Measurements from ENCODE around the gene CKM.
"Not testable (repeated sequence)": the region's sequence is repeated elsewhere in the genome, so short reads cannot be mapped to it uniquely, and the experiment has no call there.

The CKM gene

GRCh38 chr19:45283443-45284033, 39.1 kb downstream of the CKM start:
- no peak for DNase-seq

DNA sequence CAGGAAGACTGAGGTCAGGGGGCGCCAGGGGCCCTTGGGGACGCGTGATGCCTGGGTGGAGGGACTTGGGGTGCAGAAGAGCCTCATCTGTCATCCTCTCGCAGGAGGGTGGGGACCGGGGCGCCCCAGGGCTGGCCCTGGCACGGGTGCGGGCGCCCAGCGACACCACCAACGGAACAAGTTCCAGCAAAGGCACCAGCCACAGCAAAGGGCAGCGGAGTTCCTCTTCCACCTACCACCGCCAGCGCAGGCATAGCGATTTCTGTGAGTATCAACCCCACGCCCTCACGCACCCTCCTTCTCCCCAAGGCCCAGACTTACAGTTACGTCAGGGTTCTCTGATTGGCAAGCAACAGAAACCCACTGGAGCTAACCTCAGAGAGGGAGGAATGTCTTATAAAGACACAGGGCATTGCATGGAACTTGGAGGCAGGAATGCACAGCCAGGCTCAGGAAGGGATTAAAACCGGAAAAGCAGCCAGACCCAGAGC, 42.2 kb downstream of the CKM start:
- no peak for DNase-seq

GRCh38 chr19:45279587-45280192, 43.0 kb downstream of the CKM start:
- DNase-seq: no peak

- DNase-seq: no peak
These were observed 44.6 kb downstream of the CKM start for GRCh38 chr19:45278087-45278486.

DNA sequence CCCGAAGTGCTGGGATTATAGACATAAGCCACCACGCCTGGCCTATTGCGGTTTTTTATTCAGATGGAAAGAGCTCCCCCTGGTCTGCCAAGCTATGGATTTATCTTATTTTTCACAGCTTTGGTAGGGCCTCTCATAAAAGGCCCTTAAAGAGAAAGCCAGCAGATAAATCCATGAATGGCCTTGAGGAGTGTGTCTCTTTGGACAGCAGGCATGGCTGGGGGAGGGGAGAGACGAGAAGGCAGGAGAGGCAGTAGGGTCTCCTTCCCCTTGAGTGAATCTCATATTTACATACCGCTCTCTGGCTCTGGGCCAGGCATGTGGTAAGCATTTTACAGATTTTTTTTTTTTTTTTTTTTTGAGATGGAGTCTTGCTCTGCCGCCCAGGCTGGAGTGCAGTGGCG, 46.4 kb downstream of the CKM start:
- no peak for DNase-seq

GRCh38 chr19:45275370-45275971, 47.2 kb downstream of the CKM start:
- DNase-seq: no peak

GRCh38 chr19:45273521-45273855, 49.2 kb downstream of the CKM start:
- no peak for DNase-seq

DNA sequence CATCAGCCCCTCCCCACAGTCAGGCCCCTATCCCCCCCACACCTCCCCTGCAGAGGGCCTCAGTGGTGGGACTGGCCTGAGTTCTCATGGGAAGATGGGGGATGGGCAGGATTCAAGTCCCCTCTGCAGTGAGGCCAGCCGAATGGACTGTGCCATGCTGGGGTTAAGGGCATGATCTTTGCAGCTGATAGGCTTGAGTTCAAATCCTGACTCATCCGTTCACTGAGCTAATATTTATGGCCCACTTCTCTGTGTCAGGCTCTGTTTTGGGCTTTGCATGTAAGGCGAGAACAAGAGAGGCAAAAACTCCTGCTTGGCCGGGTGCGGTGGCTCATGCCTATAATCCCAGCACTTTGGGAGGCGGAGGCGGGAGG, 51.0 kb downstream of the CKM start:
- DNase-seq: no peak

GRCh38 chr19:45271098-45271734, 51.5 kb downstream of the CKM start:
- DNase-seq: no peak

DNA sequence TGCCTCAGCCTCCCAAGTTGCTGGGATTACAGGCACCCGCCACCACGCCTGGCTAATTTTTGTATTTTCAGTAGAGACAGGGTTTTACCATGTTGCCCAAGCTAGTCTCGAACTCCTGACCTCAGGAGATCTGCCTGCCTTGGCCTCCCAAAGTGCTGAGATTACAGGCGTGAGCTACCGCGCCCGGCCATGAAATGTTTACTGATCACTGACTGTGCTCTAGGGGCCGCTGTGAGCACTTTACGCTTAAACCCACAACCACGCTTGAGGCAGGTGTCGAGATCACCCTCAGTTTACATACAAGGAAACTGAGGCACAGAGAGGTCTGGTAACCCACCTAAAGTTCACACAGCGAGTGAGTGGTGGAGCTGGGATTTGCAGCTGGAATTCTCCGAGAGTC, 52.7 kb downstream of the CKM start:
- DNase-seq: not testable (repeated sequence)

DNA sequence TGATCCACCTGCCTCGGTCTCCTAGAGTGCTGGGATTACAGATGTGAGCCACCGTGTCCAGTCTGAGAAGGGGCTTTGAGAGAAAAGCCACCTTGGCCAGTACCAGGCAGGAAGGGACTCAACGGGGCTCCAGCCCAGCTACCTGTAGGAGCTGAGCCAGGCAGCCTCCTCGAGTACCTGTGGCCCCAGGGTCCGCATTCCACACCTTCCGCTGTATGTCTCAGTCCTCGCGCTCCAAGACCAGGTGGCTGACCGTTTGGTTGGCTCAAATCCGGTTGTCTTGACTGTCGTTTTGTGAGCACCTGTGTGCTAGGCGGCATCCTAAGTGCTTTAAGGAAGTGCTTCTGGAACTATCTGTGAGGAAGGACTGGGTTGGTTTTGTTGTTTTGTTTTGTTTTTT, 55.4 kb downstream of the CKM start:
- DNase-seq: no peak

DNA sequence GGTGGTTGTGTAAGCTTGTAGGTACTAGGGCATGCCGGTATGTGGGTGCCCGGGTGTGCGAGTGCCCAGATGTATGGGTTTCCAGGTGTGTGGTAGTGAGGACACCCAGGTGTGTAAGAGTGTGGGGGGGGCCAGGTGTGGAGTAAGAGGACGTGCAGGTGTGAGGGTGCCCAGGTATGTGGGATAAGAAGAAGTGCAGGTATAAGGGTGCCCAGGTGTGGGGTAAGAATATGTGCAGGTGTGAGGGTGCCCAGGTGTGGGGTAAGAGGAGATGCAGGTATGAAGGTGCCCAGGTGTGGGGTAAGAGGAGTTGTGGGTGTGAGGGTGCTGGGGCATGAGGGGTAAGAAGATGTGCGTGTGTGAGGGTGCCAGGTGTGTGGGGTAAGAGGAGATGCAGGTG, 57.3 kb downstream of the CKM start:
- no peak for DNase-seq

GRCh38 chr19:45264781-45265317, 57.8 kb downstream of the CKM start:
- DNase-seq: no peak

- no peak for DNase-seq
These were observed 59.7 kb downstream of the CKM start for GRCh38 chr19:45263013-45263412.

GRCh38 chr19:45262570-45262969, 60.1 kb downstream of the CKM start:
- no peak for DNase-seq

GRCh38 chr19:45258862-45259261, 63.8 kb downstream of the CKM start:
- no peak for DNase-seq

GRCh38 chr19:45256836-45257235, 65.8 kb downstream of the CKM start:
- DNase-seq: no peak
